ENCODE data around the gene MBP. TPM values are rescaled to one million over a fixed set of nuclear protein-coding genes. Genes with fewer than 3 reads are reported as not detected.
A peak's percentile ranks its signal among the peaks of the same experiment; 100 is the strongest.

Gene MBP
- total RNA-seq, 2 donors from 2014 or later = 15.4 to 15.8 TPM

DNA sequence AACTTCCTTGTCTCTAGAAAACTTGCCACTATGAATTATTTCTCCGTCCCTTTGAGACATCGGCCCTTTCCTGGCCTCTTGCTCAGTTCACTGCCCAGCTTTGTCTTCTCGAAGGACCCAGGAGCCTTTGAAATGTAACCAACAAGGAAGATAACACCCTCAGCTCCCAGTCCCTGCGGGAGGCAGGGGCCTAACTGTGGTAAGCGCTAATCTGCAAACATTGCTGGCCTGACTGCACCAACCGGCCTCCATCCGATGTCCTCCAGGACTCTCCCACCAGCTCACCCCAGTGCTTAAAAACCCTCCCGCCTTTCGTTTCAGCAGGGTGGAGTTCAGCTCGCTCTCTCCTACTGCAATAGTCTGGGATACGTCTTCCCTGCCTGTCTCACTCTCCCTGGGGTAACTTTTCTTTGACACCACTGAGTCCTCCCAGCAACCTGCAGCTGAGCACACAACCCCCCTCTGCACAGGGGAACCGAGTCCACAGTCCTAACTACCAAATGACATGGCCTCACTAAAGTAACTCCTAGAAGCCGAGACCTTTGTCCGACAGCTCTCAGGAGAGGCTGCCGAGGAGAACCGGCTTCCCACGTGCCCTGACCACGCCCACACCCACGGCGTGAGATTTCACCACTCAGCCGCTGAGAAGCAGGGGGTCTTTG, 76.1 kb downstream of the MBP start:
- peak overlapping the region; percentile 66 to 76 for H3K27ac ChIP-seq
- H3K9me3 ChIP-seq = no peaks in the 10 kb centered on the region
- H3K4me3 ChIP-seq = no peak overlapping the region
- no peaks in the 10 kb centered on the region for H3K27me3 ChIP-seq
- peaks cover 0 to 49% of the 10 kb centered on the region in 2 donors for H3K4me1 ChIP-seq
- TF ChIP-seq, protein P1, sequence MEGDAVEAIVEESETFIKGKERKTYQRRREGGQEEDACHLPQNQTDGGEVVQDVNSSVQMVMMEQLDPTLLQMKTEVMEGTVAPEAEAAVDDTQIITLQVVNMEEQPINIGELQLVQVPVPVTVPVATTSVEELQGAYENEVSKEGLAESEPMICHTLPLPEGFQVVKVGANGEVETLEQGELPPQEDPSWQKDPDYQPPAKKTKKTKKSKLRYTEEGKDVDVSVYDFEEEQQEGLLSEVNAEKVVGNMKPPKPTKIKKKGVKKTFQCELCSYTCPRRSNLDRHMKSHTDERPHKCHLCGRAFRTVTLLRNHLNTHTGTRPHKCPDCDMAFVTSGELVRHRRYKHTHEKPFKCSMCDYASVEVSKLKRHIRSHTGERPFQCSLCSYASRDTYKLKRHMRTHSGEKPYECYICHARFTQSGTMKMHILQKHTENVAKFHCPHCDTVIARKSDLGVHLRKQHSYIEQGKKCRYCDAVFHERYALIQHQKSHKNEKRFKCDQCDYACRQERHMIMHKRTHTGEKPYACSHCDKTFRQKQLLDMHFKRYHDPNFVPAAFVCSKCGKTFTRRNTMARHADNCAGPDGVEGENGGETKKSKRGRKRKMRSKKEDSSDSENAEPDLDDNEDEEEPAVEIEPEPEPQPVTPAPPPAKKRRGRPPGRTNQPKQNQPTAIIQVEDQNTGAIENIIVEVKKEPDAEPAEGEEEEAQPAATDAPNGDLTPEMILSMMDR (IDR thresholded peaks at IDR 0.05) = no peak
- DNase-seq (ENCODE audit: low spot score) = no peak
- H3K36me3 ChIP-seq = no peaks in the 10 kb centered on the region

DNA sequence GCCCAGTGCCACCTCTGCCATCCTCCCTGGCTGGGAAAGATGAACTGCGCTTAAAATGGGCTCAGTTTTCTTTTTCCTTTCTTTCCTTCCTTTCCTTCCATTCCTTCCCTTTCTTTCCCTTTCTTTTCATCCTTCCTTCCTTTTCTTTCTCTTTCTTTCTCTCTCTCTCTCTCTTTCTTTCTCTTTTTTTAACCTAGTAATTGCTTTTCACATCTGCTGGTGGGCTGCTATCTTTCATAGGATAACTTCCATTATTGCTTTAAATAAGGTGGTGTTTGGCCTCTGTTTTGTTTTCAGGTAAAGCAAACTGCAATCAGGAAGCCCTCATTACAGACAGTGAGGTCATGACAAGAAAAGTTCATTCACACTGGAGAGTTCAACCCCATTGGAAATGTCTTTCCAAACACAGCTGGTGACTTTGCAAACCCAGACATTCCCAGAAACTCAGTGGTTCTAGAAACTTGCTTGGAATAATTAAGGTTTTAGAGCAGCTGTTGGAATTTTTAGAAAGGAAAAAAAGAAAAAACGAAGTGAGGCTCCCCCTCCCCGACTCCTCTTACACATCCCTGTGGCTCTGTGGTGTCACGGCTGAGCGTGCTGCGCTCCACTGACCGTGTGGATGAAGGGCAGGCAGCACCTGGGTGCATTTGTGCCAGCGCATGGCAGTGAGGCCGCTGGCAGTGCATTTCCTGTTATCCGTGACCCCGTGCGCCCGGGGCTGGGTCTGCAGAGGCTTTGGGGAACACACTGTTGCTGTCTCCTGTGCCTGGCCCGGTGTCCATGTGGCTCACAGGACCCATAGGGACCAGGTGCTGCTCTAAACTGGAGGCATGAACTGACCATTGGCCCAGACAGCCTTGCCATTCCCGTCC, 76.9 kb downstream of the MBP start:
- no peaks in the 10 kb centered on the region for H3K9me3 ChIP-seq
- H3K27ac ChIP-seq = peak overlapping the region; percentile 66 to 76
- H3K4me1 ChIP-seq = peaks cover 0 to 49% of the 10 kb centered on the region in 2 donors
- DNase-seq (ENCODE audit: low spot score) = no peak
- no peaks in the 10 kb centered on the region for H3K36me3 ChIP-seq
- TF ChIP-seq, protein P1 (IDR thresholded peaks at IDR 0.05) = no peak
- no peak overlapping the region for H3K4me3 ChIP-seq
- H3K27me3 ChIP-seq = no peaks in the 10 kb centered on the region

DNA sequence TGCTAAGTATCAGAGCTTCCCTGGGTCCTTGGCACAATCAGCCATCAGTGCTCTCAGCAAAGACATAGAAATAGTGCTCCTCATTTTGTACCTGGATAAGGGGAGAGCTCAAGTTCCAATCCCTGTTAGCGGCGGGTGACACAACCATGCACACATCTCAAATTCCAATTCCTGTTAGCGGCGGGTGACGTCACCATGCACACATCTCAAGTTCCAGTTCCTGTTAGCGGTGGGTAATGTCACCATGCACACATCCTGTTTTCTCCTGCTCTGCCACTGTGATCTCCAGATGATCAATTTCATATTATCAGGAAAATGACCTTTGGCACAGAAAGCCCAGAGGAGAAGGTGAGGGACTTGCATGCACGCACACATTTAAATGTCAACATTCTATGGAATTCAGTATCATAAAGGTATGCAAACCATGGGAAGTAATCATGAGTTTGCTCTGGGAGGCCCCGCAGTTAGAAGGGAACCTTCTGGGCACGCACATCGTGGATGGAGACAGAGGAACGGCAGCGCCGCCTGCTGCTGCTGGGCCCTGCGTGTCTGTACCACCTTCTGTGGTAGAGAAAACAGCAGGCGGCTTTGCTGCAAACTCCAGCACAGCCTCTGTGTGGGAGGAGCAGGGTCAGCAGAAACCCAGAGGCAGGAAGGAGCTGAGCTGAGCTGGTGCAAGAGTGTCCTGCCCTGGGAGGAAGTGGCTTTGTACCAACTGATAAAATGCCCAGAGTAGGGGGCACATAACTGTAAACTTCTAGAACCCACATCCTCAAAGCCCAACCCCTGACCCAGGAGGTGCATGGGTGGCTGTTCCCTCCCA, 77.8 kb downstream of the MBP start:
- Histone ChIP-seq H3K9me3 (no peaks in the 10 kb centered on the region), H3K36me3 (no peaks in the 10 kb centered on the region), H3K4me1 (peaks cover 0 to 55% of the 10 kb centered on the region in 2 donors), H3K27ac (peak overlapping the region; percentile 66 to 76), H3K4me3 (peak overlapping the region in 1 of 2 donors; percentile 1), H3K27me3 (no peaks in the 10 kb centered on the region)
- TF ChIP-seq, protein P1 (IDR thresholded peaks at IDR 0.05) = peak; percentile 45 to 81
- DNase-seq (ENCODE audit: low spot score) = peak; percentile 85

GRCh38 chr18:77054288-77054605, 78.3 kb downstream of the MBP start:
- Histone ChIP-seq H3K4me3 (no peak overlapping the region), H3K36me3 (no peaks in the 10 kb centered on the region), H3K9me3 (no peaks in the 10 kb centered on the region), H3K4me1 (peaks cover 0 to 55% of the 10 kb centered on the region in 2 donors), H3K27me3 (no peaks in the 10 kb centered on the region), H3K27ac (peak overlapping the region; percentile 66 to 76)
- DNase-seq (ENCODE audit: low spot score) = no peak
- TF ChIP-seq, protein P1 (IDR thresholded peaks at IDR 0.05) = no peak

- DNase-seq (ENCODE audit: low spot score) = no peak
- Histone ChIP-seq H3K27ac (peak overlapping the region; percentile 66 to 76), H3K9me3 (no peaks in the 10 kb centered on the region), H3K36me3 (no peaks in the 10 kb centered on the region), H3K4me3 (no peak overlapping the region), H3K27me3 (no peaks in the 10 kb centered on the region), H3K4me1 (peaks cover 0 to 53% of the 10 kb centered on the region in 2 donors)
- TF ChIP-seq, protein P1 (IDR thresholded peaks at IDR 0.05) = no peak
These were observed 78.8 kb downstream of the MBP start for GRCh38 chr18:77053616-77054287.

All from right atrium auricular region (tissue), 2 donors.